HL-60 (cell line): ENCODE results near the gene VAT1L.

Experiments
- DNase-seq, 2 experiments: peaks; one replicate each; pipeline ENCODE4 v3.0.0-alpha.2; 2010 to 2020; ENCODE audit warnings: low read depth in 1 of 2, low spot score in 1 of 2
- H3K27ac ChIP-seq: fragments of 250-450 bp; sonication (Bioruptor Pico); replicated peaks from 2 replicates; pipeline ENCODE4 v1.5.1; 2020; ENCODE audit warnings: mild to moderate bottlenecking, moderate library complexity
- H3K27me3 ChIP-seq: fragments of 250-450 bp; sonication (Bioruptor Pico); 2 replicates; pipeline ENCODE4 v1.5.1; 2021; ENCODE audit warnings: mild to moderate bottlenecking, moderate library complexity; ENCODE audit not compliant: insufficient read depth, poor library complexity, severe bottlenecking
- H3K4me3 ChIP-seq: replicated peaks from 2 replicates; pipeline ENCODE4 v1.5.1; 2011; ENCODE audit warnings: mild to moderate bottlenecking, control low read depth, low read length; ENCODE audit not compliant: insufficient read depth
- GABPA ChIP-seq: IDR thresholded peaks from 2 replicates; pipeline ENCODE4 v1.6.1; 2012; ENCODE audit warnings: low read depth
- POLR2AphosphoS5 ChIP-seq: IDR thresholded peaks from 2 replicates; pipeline ENCODE4 v1.6.1; 2012; ENCODE audit warnings: low read depth
- SPI1 ChIP-seq: IDR thresholded peaks from 2 replicates; pipeline ENCODE4 v1.6.1; 2012; ENCODE audit warnings: low read depth, mild to moderate bottlenecking, borderline replicate concordance
- TF ChIP-seq, protein P1 (sequence below): IDR thresholded peaks from one replicate; pipeline ENCODE4 v1.5.1; 2011; ENCODE audit warnings: low read length, control low read depth, inconsistent platforms; ENCODE audit not compliant: insufficient read depth
- TF ChIP-seq, protein P2 (sequence below): IDR thresholded peaks from 2 replicates; pipeline ENCODE4 v1.6.1; 2012; ENCODE audit warnings: low read depth; ENCODE audit not compliant: insufficient replicate concordance

Gene VAT1L

DNA sequence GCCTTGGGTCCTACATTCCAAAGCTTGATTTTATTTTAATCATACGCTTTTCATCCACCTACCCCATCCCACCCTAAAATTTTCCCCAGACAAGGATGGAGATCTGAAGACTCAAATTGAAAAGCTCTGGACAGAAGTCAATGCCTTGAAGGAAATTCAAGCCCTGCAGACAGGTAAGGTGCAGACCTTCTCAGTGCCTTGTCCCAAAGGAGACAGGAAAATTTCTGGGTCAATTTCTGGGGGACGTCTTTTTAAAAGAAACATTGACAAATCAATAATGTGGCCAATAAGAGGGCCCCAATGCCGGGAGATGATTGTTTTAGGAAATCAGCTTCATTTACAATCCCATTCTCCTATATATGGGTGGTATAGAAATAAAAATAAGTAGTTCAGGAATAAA lies 239.7 kb downstream of the VAT1L start:
- DNase-seq, result no peak
- Histone ChIP-seq H3K27me3 (no peaks in the 10 kb centered on the region), H3K4me3 (no peak overlapping the region), H3K27ac (no peak overlapping the region)
- no peak for TF ChIP-seq GABPA
- no peak for TF ChIP-seq POLR2AphosphoS5
- TF ChIP-seq, protein P1, sequence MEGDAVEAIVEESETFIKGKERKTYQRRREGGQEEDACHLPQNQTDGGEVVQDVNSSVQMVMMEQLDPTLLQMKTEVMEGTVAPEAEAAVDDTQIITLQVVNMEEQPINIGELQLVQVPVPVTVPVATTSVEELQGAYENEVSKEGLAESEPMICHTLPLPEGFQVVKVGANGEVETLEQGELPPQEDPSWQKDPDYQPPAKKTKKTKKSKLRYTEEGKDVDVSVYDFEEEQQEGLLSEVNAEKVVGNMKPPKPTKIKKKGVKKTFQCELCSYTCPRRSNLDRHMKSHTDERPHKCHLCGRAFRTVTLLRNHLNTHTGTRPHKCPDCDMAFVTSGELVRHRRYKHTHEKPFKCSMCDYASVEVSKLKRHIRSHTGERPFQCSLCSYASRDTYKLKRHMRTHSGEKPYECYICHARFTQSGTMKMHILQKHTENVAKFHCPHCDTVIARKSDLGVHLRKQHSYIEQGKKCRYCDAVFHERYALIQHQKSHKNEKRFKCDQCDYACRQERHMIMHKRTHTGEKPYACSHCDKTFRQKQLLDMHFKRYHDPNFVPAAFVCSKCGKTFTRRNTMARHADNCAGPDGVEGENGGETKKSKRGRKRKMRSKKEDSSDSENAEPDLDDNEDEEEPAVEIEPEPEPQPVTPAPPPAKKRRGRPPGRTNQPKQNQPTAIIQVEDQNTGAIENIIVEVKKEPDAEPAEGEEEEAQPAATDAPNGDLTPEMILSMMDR, result no peak
- TF ChIP-seq, protein P2, sequence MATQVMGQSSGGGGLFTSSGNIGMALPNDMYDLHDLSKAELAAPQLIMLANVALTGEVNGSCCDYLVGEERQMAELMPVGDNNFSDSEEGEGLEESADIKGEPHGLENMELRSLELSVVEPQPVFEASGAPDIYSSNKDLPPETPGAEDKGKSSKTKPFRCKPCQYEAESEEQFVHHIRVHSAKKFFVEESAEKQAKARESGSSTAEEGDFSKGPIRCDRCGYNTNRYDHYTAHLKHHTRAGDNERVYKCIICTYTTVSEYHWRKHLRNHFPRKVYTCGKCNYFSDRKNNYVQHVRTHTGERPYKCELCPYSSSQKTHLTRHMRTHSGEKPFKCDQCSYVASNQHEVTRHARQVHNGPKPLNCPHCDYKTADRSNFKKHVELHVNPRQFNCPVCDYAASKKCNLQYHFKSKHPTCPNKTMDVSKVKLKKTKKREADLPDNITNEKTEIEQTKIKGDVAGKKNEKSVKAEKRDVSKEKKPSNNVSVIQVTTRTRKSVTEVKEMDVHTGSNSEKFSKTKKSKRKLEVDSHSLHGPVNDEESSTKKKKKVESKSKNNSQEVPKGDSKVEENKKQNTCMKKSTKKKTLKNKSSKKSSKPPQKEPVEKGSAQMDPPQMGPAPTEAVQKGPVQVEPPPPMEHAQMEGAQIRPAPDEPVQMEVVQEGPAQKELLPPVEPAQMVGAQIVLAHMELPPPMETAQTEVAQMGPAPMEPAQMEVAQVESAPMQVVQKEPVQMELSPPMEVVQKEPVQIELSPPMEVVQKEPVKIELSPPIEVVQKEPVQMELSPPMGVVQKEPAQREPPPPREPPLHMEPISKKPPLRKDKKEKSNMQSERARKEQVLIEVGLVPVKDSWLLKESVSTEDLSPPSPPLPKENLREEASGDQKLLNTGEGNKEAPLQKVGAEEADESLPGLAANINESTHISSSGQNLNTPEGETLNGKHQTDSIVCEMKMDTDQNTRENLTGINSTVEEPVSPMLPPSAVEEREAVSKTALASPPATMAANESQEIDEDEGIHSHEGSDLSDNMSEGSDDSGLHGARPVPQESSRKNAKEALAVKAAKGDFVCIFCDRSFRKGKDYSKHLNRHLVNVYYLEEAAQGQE, result no peak
- TF ChIP-seq SPI1, result no peak
